ENCODE measurements around the gene REV3L. TPM values are rescaled to one million over a fixed set of nuclear protein-coding genes. Genes with fewer than 3 reads are reported as not detected.

The REV3L gene, protein sequence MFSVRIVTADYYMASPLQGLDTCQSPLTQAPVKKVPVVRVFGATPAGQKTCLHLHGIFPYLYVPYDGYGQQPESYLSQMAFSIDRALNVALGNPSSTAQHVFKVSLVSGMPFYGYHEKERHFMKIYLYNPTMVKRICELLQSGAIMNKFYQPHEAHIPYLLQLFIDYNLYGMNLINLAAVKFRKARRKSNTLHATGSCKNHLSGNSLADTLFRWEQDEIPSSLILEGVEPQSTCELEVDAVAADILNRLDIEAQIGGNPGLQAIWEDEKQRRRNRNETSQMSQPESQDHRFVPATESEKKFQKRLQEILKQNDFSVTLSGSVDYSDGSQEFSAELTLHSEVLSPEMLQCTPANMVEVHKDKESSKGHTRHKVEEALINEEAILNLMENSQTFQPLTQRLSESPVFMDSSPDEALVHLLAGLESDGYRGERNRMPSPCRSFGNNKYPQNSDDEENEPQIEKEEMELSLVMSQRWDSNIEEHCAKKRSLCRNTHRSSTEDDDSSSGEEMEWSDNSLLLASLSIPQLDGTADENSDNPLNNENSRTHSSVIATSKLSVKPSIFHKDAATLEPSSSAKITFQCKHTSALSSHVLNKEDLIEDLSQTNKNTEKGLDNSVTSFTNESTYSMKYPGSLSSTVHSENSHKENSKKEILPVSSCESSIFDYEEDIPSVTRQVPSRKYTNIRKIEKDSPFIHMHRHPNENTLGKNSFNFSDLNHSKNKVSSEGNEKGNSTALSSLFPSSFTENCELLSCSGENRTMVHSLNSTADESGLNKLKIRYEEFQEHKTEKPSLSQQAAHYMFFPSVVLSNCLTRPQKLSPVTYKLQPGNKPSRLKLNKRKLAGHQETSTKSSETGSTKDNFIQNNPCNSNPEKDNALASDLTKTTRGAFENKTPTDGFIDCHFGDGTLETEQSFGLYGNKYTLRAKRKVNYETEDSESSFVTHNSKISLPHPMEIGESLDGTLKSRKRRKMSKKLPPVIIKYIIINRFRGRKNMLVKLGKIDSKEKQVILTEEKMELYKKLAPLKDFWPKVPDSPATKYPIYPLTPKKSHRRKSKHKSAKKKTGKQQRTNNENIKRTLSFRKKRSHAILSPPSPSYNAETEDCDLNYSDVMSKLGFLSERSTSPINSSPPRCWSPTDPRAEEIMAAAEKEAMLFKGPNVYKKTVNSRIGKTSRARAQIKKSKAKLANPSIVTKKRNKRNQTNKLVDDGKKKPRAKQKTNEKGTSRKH (N-terminal part only)
- 38.0 to 60.1 TPM (median 38.0 TPM) in 3 replicates for total RNA-seq
- long read RNA-seq, partial matches to known transcripts, result 2 of 8 reads
- long read RNA-seq, other reads (novel, unspliced or antisense), result 6 of 8 reads

GRCh38 chr6:111482959-111483735 is at the start of gene REV3L:
Gene REV3L, minus strand, starts transcription at chr6:111483218. Its CDS starts 330 bp downstream, at chr6:111482888.
- H3K27ac Mint-ChIP-seq (ENCODE audit: unreplicated experiment), result peak within 1 kb of the TSS; percentile 100
- H3K4me1 Mint-ChIP-seq (ENCODE audit: low read depth), result peaks cover 57% of the 10 kb centered on the region
- peak within 1 kb of the TSS; percentile 99 for H3K4me3 Mint-ChIP-seq (ENCODE audit: unreplicated experiment)

GRCh38 chr6:111531185-111531584 is 48.2 kb upstream of the REV3L start:
- TF ChIP-seq CTCF (IDR thresholded peaks at IDR 0.05), result no peak
- H3K27me3 Mint-ChIP-seq (ENCODE audit: low read depth), result no peaks in the 10 kb centered on the region
- H3K36me3 Mint-ChIP-seq (ENCODE audit: low read depth), result no peaks in the 10 kb centered on the region
- DNase-seq (ENCODE audit: low spot score), result no peak
- H3K9me3 Mint-ChIP-seq (ENCODE audit: low read depth), result no peaks in the 10 kb centered on the region
- H3K27ac Mint-ChIP-seq (ENCODE audit: unreplicated experiment), result no peak overlapping the region
- H3K4me1 Mint-ChIP-seq (ENCODE audit: low read depth), result peaks cover 7% of the 10 kb centered on the region
- H3K4me3 Mint-ChIP-seq (ENCODE audit: unreplicated experiment), result no peak overlapping the region

More at GRCh38 chr6:111482959-111483735, at the start of gene REV3L:
- Mint-ChIP-seq H3K27me3 (ENCODE audit: low read depth) (no peaks in the 10 kb centered on the region), H3K36me3 (ENCODE audit: low read depth) (peaks cover 1% of the 10 kb centered on the region), H3K9me3 (ENCODE audit: low read depth) (no peaks in the 10 kb centered on the region)
- TF ChIP-seq CTCF (IDR thresholded peaks at IDR 0.05), result peak; percentile 16
- DNase-seq (ENCODE audit: low spot score), result peak; percentile 95

DNA sequence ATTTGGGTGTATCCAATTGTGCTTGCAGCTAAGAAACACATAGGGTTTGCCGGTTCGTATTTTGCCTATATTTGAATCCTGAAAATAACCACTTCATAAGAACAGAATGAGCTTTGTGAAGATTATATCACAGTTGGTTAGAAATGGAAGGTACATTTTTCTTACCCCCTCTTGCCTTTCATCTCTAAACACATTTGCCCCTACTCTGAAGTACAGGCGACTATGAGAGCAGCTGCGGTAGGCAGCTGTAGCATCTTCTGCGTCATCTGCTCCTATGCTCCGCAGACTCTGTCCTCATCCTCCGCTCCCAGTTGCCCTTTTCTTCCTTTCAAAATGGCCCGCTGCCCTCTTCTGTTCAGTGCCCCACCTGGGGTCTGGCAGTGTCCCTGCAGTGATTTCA is 47.6 kb upstream of the REV3L start:
- Mint-ChIP-seq H3K36me3 (ENCODE audit: low read depth) (no peaks in the 10 kb centered on the region), H3K4me1 (ENCODE audit: low read depth) (peaks cover 7% of the 10 kb centered on the region), H3K9me3 (ENCODE audit: low read depth) (no peaks in the 10 kb centered on the region), H3K27me3 (ENCODE audit: low read depth) (no peaks in the 10 kb centered on the region), H3K27ac (ENCODE audit: unreplicated experiment) (no peak overlapping the region), H3K4me3 (ENCODE audit: unreplicated experiment) (no peak overlapping the region)
- DNase-seq (ENCODE audit: low spot score), result no peak
- no peak for TF ChIP-seq CTCF (IDR thresholded peaks at IDR 0.05)

- no peak for TF ChIP-seq CTCF (IDR thresholded peaks at IDR 0.05)
- Mint-ChIP-seq H3K27ac (ENCODE audit: unreplicated experiment) (no peak overlapping the region), H3K27me3 (ENCODE audit: low read depth) (no peaks in the 10 kb centered on the region), H3K9me3 (ENCODE audit: low read depth) (no peaks in the 10 kb centered on the region), H3K4me1 (ENCODE audit: low read depth) (peaks cover 8% of the 10 kb centered on the region), H3K36me3 (ENCODE audit: low read depth) (no peaks in the 10 kb centered on the region), H3K4me3 (ENCODE audit: unreplicated experiment) (no peak overlapping the region)
- no peak for DNase-seq (ENCODE audit: low spot score)
Observed at GRCh38 chr6:111530218-111530617, 47.2 kb upstream of the REV3L start.

Data from chondrocyte (in vitro differentiated cells).